Retina (tissue), 1 donor: ENCODE data around the gene INTS6.
"Not testable (repeated sequence)": the region's sequence is repeated elsewhere in the genome, so short reads cannot be mapped to it uniquely, and the experiment has no call there.

Experiments used
- DNase-seq: peaks from one replicate; pipeline ENCODE4 v3.0.0-alpha.2; 2016

Gene INTS6

GRCh38 chr13:51453959-51454703 lies 1.3 kb upstream of the INTS6 start:
- DNase-seq, result no peak

GRCh38 chr13:51453207-51453958 lies 547 bp upstream of the INTS6 start:
- peak; percentile 92 for DNase-seq

GRCh38 chr13:51451467-51452360 lies 1.1 kb downstream of the INTS6 start:
- DNase-seq, result peak; percentile 79

GRCh38 chr13:51451134-51451466 lies 1.7 kb downstream of the INTS6 start:
- DNase-seq, result no peak

- DNase-seq, result no peak
Measured at GRCh38 chr13:51449018-51449417, 3.8 kb downstream of the INTS6 start.

- no peak for DNase-seq
Measured at GRCh38 chr13:51444922-51445321, 7.9 kb downstream of the INTS6 start.

- DNase-seq, result no peak
Measured at GRCh38 chr13:51440381-51440780, 12.5 kb downstream of the INTS6 start.

GRCh38 chr13:51437550-51438127 lies 15.2 kb downstream of the INTS6 start:
- no peak for DNase-seq

GRCh38 chr13:51435002-51435578 lies 17.7 kb downstream of the INTS6 start:
- no peak for DNase-seq

GRCh38 chr13:51432576-51432975 lies 20.3 kb downstream of the INTS6 start:
- DNase-seq, result no peak

- DNase-seq, result no peak
Measured at GRCh38 chr13:51426982-51427381, 25.9 kb downstream of the INTS6 start.

GRCh38 chr13:51425410-51426042 lies 27.3 kb downstream of the INTS6 start:
- no peak for DNase-seq

GRCh38 chr13:51423766-51424165 lies 29.1 kb downstream of the INTS6 start:
- DNase-seq, result no peak

- DNase-seq, result no peak
Measured at GRCh38 chr13:51422484-51422883, 30.4 kb downstream of the INTS6 start.

GRCh38 chr13:51420681-51421490 lies 31.9 kb downstream of the INTS6 start:
- DNase-seq, result no peak

GRCh38 chr13:51419001-51419636 lies 33.7 kb downstream of the INTS6 start:
- DNase-seq, result no peak

GRCh38 chr13:51417716-51418115 lies 35.1 kb downstream of the INTS6 start:
- no peak for DNase-seq

- no peak for DNase-seq
Measured at GRCh38 chr13:51416107-51416506, 36.7 kb downstream of the INTS6 start.

- not testable (repeated sequence) for DNase-seq
Measured at GRCh38 chr13:51415339-51415738, 37.5 kb downstream of the INTS6 start.

GRCh38 chr13:51412431-51412830 lies 40.4 kb downstream of the INTS6 start:
- DNase-seq, result no peak

GRCh38 chr13:51405176-51405575 lies 47.7 kb downstream of the INTS6 start:
- DNase-seq, result no peak
